NOMO-1 treated with dmso at 0.1 percent for 144 hours (cell line): ENCODE measurements around the gene SNRPD1.
"Not testable (repeated sequence)": the region's sequence is repeated elsewhere in the genome, so short reads cannot be mapped to it uniquely, and the experiment has no call there.

Experiments used
- DNase-seq: peaks from one replicate; lab custom pipeline; 2025; ENCODE audit not compliant: unreplicated experiment; lab: John Stamatoyannopoulos, UW

Gene SNRPD1

GRCh38 chr18:21634588-21635199 lies 22.6 kb downstream of the SNRPD1 start:
- no peak for DNase-seq

- no peak for DNase-seq
Observed at GRCh38 chr18:21636769-21637168, 24.7 kb downstream of the SNRPD1 start.

GRCh38 chr18:21638822-21639221 lies 26.7 kb downstream of the SNRPD1 start:
- DNase-seq: no peak

GRCh38 chr18:21640375-21640774 lies 28.3 kb downstream of the SNRPD1 start:
- not testable (repeated sequence) for DNase-seq

GRCh38 chr18:21650311-21650710 lies 38.2 kb downstream of the SNRPD1 start:
- DNase-seq: no peak

GRCh38 chr18:21652073-21652472 lies 40.0 kb downstream of the SNRPD1 start:
- no peak for DNase-seq

- no peak for DNase-seq
Observed at GRCh38 chr18:21653361-21653760, 41.2 kb downstream of the SNRPD1 start.

GRCh38 chr18:21656402-21656801 lies 44.3 kb downstream of the SNRPD1 start:
- no peak for DNase-seq

- DNase-seq: no peak
Observed at GRCh38 chr18:21660078-21660477, 48.0 kb downstream of the SNRPD1 start.

GRCh38 chr18:21662581-21662980 lies 50.5 kb downstream of the SNRPD1 start:
- DNase-seq: no peak

- no peak for DNase-seq
Observed at GRCh38 chr18:21663578-21663977, 51.5 kb downstream of the SNRPD1 start.

GRCh38 chr18:21664069-21664468 lies 52.0 kb downstream of the SNRPD1 start:
- DNase-seq: no peak

- no peak for DNase-seq
Observed at GRCh38 chr18:21669736-21670285, 57.7 kb downstream of the SNRPD1 start.

GRCh38 chr18:21672521-21673267 lies 60.6 kb downstream of the SNRPD1 start:
- DNase-seq: no peak

GRCh38 chr18:21675354-21675753 lies 63.2 kb downstream of the SNRPD1 start:
- DNase-seq: not testable (repeated sequence)

- no peak for DNase-seq
Observed at GRCh38 chr18:21678859-21679258, 66.7 kb downstream of the SNRPD1 start.

- DNase-seq: no peak
Observed at GRCh38 chr18:21680161-21680560, 68.0 kb downstream of the SNRPD1 start.

- DNase-seq: peak; percentile 27
Observed at GRCh38 chr18:21682371-21683051, 70.4 kb downstream of the SNRPD1 start.
